ENCODE results near the gene CCL23.
"Not testable (repeated sequence)": the region's sequence is repeated elsewhere in the genome, so short reads cannot be mapped to it uniquely, and the experiment has no call there.

CCL23 gene

DNA sequence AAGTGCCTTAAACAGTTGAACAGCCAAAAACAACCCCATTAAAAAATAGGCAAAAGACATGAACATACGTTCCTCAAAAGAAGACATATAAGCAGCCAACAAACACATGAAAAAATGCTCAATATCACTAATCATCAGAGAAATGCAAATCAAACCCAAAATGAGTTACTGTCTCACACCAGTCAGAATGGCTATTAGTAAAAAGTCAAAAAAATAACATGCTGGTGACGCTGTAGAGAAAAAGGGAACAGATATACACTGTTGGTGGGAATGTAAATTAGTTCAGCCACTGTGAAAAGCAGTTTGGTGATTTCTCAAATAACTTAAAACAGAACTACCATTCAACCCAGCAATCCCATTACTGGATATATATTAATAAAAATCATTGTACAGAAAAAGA, 22.4 kb downstream of the CCL23 start:
- H3K27me3 Mint-ChIP-seq = peaks cover 26% of the 10 kb centered on the region
- H3K4me3 Mint-ChIP-seq; DNase-seq; H3K27ac Mint-ChIP-seq; H3K36me3 Mint-ChIP-seq (ENCODE audit: low read depth); H3K4me1 Mint-ChIP-seq (ENCODE audit: low read depth); H3K9me3 Mint-ChIP-seq: not testable (repeated sequence)

DNA sequence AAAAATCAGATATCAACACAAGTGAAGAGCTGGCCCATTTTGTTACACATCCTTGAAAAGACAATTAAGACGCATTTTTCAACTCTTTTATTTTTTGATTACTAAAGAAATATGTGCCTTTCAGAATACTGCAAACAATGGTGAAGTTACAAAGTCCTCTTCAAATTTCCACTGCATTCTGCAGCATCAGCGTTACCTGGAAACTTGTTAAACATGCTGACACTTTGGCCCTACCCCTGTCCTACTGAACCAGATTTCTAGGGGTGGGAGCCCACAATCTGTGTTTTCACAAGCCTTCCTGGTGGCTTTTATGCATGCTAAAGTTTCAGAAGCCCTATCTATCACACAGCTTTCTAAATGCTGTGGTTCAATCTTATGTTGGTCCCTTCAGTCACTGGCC, 26.7 kb downstream of the CCL23 start:
- H3K4me1 Mint-ChIP-seq (ENCODE audit: low read depth) = no peaks in the 10 kb centered on the region
- H3K27ac Mint-ChIP-seq = no peak overlapping the region

DNA sequence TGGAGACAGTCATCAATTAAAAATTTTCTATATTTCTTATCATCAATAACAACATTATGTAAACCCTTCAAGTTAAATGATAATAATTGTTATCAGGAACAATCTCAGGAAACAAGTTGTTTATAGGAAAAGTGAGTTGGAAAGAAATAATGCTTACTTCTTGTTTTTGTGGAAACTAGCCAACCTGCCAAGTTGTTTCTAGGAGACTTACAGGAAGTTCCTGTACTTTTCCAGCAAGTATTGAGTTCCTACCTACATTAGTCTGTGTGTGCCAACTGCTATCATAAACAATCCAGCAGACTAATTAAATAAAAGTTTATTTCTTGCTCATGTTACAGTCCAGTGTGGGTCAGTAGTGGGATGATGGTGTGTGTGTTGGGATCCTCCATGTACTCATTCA, 29.6 kb downstream of the CCL23 start:
- Mint-ChIP-seq H3K27me3 (peaks cover 12% of the 10 kb centered on the region), H3K36me3 (ENCODE audit: low read depth) (no peaks in the 10 kb centered on the region), H3K4me3 (no peak overlapping the region), H3K27ac (no peak overlapping the region), H3K9me3 (peaks cover 11% of the 10 kb centered on the region), H3K4me1 (ENCODE audit: low read depth) (no peaks in the 10 kb centered on the region)
- no peak for DNase-seq

More for the DNA sequence above, 26.7 kb downstream of the CCL23 start:
- peaks cover 19% of the 10 kb centered on the region for H3K27me3 Mint-ChIP-seq
- no peak overlapping the region for H3K4me3 Mint-ChIP-seq
- H3K9me3 Mint-ChIP-seq = peaks cover 11% of the 10 kb centered on the region
- no peak for DNase-seq
- H3K36me3 Mint-ChIP-seq (ENCODE audit: low read depth) = no peaks in the 10 kb centered on the region

DNA sequence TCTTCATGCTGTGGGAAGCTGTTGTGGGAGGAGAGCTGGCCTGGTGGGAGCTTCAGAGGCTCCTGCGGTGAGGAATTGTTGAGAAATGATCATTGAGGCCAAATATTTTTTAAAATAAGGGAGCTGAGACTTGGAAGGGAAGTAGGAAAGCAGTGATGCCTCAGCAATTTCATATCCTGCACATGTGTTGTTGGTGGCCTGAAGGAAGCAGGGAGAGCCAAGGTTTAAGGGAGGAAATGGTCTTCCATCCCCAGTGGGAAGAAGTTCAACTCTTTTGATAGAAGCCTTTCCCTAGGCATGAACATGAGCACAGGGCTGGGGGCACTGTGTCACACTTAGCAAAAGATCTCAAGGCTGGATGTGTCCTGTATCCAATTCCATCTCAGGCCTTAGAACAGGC, 31.1 kb downstream of the CCL23 start, which contains the start of gene CCL14:
Gene CCL14 (minus strand): TSS at position 87 of the 400 bp plus-strand sequence. CDS start 80 bp downstream, at position 7.
- no peak for DNase-seq
- H3K4me3 Mint-ChIP-seq = no peak within 1 kb of the TSS
- H3K27ac Mint-ChIP-seq = no peak within 1 kb of the TSS
- H3K27me3 Mint-ChIP-seq = no peaks in the 10 kb centered on the region
- no peaks in the 10 kb centered on the region for H3K36me3 Mint-ChIP-seq (ENCODE audit: low read depth)
- H3K9me3 Mint-ChIP-seq = peaks cover 11% of the 10 kb centered on the region
- no peaks in the 10 kb centered on the region for H3K4me1 Mint-ChIP-seq (ENCODE audit: low read depth)

DNA sequence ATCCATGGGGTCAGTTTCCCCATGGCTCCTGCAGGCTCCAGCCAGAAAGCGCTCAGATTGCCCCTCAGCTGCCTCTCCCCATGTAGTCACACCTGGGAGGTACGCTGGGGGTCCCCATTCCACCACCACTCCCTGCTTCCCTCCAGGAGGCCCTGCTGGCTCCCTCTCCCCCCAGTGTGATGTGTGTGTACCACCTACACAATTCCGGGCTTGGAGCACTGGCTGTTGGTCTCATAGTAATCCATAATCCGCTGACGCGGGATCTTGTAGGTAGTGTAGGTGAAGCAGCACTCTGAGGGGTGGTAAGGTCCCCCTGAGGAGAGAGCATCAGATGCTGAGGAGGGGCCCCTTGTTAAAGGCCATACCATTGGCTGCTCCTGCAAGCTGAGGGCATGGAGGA, 33.6 kb downstream of the CCL23 start:
- Mint-ChIP-seq H3K4me1 (ENCODE audit: low read depth) (no peaks in the 10 kb centered on the region), H3K27me3 (no peaks in the 10 kb centered on the region), H3K4me3 (no peak overlapping the region), H3K9me3 (peaks cover 6% of the 10 kb centered on the region), H3K36me3 (ENCODE audit: low read depth) (no peaks in the 10 kb centered on the region), H3K27ac (no peak overlapping the region)
- DNase-seq = no peak

DNA sequence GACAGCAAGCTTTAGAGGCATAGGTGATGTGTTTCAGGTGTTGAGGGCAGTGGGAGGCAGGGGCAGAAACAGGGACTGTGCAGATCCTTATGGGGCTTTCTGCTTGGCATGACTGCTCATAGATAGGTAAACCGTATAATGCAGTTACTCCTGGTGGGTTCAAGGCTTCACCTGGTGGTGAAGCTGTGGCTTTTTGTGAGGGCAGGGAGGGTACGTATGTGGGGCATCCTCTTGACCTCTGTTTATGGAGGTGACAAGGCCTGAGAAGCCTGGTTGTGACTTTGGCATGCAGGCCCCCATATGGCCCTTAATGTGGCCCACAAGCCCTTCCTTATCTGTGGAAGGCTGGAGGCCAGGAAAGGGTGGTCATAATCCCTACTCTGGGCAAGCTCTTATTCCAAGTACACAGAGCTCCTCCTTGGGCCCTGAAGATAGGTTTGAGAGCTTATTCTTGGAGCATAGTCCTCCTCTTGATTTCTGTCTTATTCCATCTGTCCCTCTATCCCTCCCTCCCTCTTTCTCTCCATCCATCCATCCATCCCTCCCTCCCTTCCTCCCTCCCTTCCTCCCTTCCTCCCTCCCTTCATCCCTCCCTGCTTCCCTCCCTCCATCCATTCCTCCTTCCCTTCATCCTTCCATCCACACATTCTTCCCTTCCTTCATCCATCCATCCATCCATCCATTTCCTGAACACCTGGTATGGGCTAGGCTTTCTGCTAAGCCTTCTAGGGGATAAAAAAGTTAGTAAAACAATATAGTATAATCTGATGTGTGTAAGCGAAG, 35.2 kb downstream of the CCL23 start:
- no peak overlapping the region for H3K4me3 Mint-ChIP-seq
- no peak overlapping the region for H3K27ac Mint-ChIP-seq
- no peaks in the 10 kb centered on the region for H3K27me3 Mint-ChIP-seq
- H3K4me1 Mint-ChIP-seq (ENCODE audit: low read depth) = no peaks in the 10 kb centered on the region
- H3K36me3 Mint-ChIP-seq (ENCODE audit: low read depth) = no peaks in the 10 kb centered on the region
- DNase-seq = no peak
- no peaks in the 10 kb centered on the region for H3K9me3 Mint-ChIP-seq

DNA sequence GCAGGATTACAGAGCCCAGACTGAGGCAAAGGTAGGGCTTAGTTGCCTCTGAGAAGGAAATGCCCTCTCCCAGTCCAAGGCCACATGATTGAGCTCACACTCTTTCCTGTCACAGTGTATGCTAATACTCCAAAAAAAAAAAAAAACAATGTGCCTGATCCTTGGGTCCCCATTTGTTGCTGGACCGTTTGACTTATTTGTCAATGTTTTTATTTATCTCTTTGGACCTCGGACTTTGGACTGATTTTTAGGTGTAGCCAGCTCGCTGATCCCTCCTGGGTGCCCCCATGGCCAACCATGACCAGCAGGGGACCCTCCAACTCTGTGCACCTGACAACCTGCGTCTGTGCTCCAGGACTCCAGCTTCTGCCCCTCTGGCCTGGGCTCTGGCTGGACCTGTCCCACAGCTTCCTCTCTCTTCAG, 35.9 kb downstream of the CCL23 start:
- Mint-ChIP-seq H3K4me1 (ENCODE audit: low read depth) (no peaks in the 10 kb centered on the region), H3K36me3 (ENCODE audit: low read depth) (no peaks in the 10 kb centered on the region), H3K27ac (no peak overlapping the region), H3K9me3 (no peaks in the 10 kb centered on the region), H3K4me3 (no peak overlapping the region), H3K27me3 (no peaks in the 10 kb centered on the region)
- no peak for DNase-seq

DNA sequence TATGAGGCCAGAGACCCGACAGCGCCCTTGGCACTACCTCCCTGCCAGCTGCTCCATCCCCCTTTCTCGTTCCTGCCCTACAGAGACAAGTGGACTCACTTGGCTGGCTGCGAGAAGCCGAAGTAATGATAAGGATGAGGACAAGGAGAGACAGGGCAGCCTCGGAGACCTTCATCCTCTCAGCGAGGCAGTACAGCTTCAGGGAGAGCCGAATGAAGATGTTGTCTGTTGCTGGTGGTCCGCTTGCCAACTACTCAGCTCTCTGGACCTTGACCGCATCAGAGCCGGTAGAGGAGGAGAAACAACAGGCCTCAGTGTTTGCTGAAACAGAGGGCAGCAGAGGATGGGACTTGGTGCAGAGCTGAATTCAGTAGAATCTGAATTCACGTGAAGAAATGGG, 36.5 kb downstream of the CCL23 start, which contains the start of gene CCL16:
Gene CCL16 (minus strand): TSS at position 252 of the 400 bp plus-strand sequence. CDS start 77 bp downstream, at position 175.
- no peaks in the 10 kb centered on the region for H3K27me3 Mint-ChIP-seq

DNA sequence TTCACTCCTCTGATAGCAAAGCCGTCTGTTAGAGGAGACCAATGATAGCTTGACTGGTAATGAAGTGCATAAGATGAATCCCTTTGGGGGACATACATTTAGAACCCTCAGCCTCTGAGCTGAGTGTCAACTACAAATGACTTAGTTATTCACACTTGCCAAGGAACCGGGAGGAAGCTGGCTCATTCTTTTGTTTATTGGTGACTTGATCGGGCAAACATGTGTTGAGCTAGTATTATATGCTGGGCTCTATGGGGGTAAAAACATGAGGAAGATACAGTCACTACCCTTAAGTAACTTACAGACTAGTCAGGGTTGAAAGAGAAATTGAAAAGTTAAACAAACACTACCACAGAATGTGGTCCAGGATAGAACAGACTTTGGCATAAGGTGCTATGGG, 39.4 kb downstream of the CCL23 start:
- Mint-ChIP-seq H3K9me3 (no peaks in the 10 kb centered on the region), H3K27ac (no peak overlapping the region), H3K4me1 (ENCODE audit: low read depth) (peaks cover 7% of the 10 kb centered on the region), H3K4me3 (no peak overlapping the region), H3K36me3 (ENCODE audit: low read depth) (no peaks in the 10 kb centered on the region), H3K27me3 (no peaks in the 10 kb centered on the region)
- no peak for DNase-seq

More for the DNA sequence above, 36.5 kb downstream of the CCL23 start, which contains the start of gene CCL16:
- no peak for DNase-seq
- Mint-ChIP-seq H3K4me1 (ENCODE audit: low read depth) (no peaks in the 10 kb centered on the region), H3K4me3 (no peak within 1 kb of the TSS), H3K27ac (no peak within 1 kb of the TSS), H3K9me3 (no peaks in the 10 kb centered on the region), H3K36me3 (ENCODE audit: low read depth) (no peaks in the 10 kb centered on the region)

DNA sequence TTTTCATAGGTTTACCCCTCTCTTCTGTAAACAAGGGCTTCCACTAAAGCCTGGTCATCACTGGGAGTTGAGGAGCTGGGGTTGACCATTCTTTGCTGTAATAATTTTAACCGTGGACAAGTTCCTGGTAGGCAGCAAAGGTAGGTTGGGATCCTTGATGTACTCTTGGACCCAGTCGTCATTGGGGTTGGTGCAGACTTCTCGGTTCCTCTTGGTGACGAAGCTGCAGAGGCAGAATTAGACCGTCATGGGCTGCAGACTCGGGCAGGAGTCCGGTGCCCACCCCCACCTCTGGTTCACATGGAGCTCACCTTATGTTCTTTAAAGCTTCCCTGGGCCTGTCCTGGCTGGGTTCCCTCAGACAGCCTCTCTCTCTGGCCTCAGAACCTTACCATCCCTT, 40.3 kb downstream of the CCL23 start:
- Mint-ChIP-seq H3K27ac (no peak overlapping the region), H3K4me3 (no peak overlapping the region)

DNA sequence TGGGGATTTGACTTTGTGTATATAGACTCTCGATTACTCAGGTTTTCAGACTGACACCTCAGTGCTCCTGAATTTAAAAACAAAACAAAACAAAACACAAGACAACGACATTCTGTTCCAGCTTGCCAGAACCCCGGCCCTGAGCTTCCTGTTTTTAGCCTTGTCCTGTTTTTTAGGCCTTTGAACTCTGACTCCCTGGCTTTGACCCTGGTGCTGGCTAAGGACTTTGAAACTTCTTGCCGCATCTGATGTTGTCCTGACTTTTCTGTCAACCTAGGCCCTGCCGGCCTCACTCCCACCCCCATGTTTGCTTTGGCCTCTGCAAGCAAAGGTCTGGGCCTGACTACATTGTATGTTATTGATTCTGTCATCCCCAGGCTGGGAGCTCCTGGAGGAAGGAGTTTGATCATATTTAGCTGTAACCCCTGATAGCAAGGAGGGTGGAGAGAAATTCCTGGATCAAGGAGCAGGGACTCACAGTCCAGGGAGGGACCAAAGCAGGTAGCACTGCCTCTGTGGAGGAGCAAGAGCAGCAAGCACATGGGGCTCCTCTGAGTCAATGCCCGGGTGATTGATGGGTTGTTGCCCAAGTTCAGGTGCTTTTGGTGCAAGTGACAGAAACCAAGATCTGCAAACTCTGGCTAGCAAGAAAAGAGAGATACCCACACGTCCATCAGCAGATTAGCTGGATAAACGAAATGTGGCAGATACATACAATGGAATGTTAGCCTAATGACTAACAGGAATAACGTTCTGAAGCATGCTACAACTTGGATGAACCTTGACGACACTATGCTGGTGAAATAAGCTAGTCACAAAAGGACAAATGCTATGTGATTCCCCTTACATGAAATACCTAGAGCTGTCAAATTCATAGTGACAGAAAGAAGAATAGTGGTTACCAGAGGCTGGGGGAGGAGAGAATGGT, 44.2 kb downstream of the CCL23 start:
- Mint-ChIP-seq H3K4me1 (ENCODE audit: low read depth) (peaks cover 19% of the 10 kb centered on the region), H3K36me3 (ENCODE audit: low read depth) (no peaks in the 10 kb centered on the region), H3K4me3 (no peak overlapping the region), H3K9me3 (no peaks in the 10 kb centered on the region), H3K27me3 (no peaks in the 10 kb centered on the region), H3K27ac (no peak overlapping the region)
- no peak for DNase-seq

More for the DNA sequence above, 40.3 kb downstream of the CCL23 start:
- Mint-ChIP-seq H3K27me3 (no peaks in the 10 kb centered on the region), H3K36me3 (ENCODE audit: low read depth) (no peaks in the 10 kb centered on the region), H3K4me1 (ENCODE audit: low read depth) (peaks cover 7% of the 10 kb centered on the region), H3K9me3 (no peaks in the 10 kb centered on the region)
- no peak for DNase-seq

DNA sequence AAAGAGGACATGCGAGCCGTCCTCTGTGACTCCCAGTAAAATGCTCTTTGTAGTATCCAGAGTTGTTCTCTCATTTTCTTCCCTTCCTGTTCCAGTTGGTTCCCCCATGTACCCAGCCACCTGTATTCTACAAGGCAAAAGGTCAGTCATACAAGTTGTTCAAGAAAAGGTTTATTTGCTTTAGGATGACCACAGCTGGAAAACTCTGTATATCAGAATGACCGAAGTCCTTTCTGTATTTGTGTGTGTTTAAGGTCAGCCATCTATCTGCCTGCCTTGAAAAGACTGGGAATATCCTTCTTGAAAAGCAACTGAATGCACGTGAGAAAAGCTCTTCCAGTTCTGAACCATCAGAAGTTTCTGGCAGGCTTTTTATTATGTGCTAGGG, 44.8 kb downstream of the CCL23 start:
- no peaks in the 10 kb centered on the region for H3K9me3 Mint-ChIP-seq
- H3K27me3 Mint-ChIP-seq = no peaks in the 10 kb centered on the region
- no peaks in the 10 kb centered on the region for H3K36me3 Mint-ChIP-seq (ENCODE audit: low read depth)
- H3K4me3 Mint-ChIP-seq = no peak overlapping the region
- no peak overlapping the region for H3K27ac Mint-ChIP-seq
- no peak for DNase-seq
- H3K4me1 Mint-ChIP-seq (ENCODE audit: low read depth) = peaks cover 19% of the 10 kb centered on the region

DNA sequence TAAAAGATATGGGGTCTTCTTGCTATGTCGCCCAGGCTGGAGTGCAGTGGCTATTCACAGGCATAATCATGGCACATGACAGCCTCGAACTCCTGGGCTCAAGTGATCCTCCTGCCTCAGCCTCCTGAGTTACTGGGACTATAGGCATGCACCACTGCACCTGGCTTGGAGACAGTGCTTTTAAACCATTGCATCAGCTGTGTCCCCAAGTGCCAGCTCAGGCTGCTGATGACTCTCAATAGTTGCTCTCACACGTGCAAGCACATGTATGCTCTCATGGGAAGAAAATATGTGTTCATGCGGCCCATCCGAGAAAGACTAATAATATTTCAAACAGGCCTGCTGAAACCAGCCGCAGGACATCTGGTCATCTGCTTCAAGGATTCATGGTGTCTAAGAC, 45.2 kb downstream of the CCL23 start:
- H3K4me3 Mint-ChIP-seq = no peak overlapping the region
- H3K36me3 Mint-ChIP-seq (ENCODE audit: low read depth) = no peaks in the 10 kb centered on the region
- DNase-seq = no peak
- H3K9me3 Mint-ChIP-seq = no peaks in the 10 kb centered on the region
- peaks cover 19% of the 10 kb centered on the region for H3K4me1 Mint-ChIP-seq (ENCODE audit: low read depth)
- H3K27me3 Mint-ChIP-seq = no peaks in the 10 kb centered on the region
- H3K27ac Mint-ChIP-seq = no peak overlapping the region

DNA sequence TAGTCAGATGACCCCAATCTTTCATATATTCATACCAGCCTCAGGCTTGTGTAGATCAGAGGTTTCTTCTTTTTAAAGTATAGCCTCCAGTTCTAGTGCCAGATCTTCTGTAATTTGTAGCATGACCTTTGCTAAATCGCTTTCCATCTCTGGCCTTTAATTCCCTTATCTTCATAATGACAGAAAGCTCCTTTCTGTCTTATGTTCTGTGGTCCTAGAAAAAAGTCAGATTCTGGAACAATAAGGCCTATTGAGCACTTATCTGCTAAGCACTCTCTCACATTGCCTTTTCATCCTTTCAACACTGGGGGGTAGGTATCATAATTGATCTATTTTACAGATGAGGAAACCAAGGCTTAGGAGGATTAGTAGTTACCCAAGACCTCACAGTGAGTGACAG, 45.7 kb downstream of the CCL23 start:
- H3K9me3 Mint-ChIP-seq = no peaks in the 10 kb centered on the region
- DNase-seq = no peak
- no peak overlapping the region for H3K4me3 Mint-ChIP-seq
- no peak overlapping the region for H3K27ac Mint-ChIP-seq
- no peaks in the 10 kb centered on the region for H3K27me3 Mint-ChIP-seq
- H3K4me1 Mint-ChIP-seq (ENCODE audit: low read depth) = peaks cover 19% of the 10 kb centered on the region
- H3K36me3 Mint-ChIP-seq (ENCODE audit: low read depth) = no peaks in the 10 kb centered on the region
